Midbrain (tissue), 1 donor: ENCODE results near the gene IL12RB1.

Experiments
- DNase-seq: peaks from one replicate; lab custom pipeline; 2025; lab: John Stamatoyannopoulos, UW

IL12RB1 gene

DNA sequence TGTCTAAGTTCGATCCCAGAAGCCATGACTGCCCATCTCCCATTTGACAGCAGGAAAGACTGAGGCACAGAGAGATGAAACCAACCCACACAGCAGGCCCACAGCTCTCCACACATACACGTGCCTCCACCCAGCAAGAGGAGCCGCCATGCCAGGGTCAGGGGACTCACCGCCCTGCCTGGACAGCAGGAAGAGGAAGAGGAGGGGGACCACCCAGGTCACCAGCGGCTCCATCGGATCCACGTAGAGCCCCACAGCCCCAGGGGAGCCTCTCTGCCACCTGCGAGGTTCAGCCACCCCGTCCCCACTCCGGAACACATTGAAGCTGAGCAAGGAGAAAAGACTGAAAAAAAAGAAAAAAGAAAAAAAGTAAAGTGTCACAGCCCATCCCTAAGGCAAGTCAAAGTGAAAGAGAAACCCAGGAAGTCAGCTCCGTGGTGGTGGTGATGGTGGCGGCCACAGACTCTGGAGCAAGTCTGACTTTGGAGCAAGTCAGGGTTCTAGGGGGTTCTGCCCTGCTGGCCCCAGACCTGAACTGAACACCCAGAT lies at the start of gene IL12RB1:
Gene IL12RB1 (minus strand): TSS at position 345 of the 549 bp plus-strand sequence. CDS start 111 bp downstream, at position 234.
- DNase-seq, result peak; percentile 7

GRCh38 chr19:18135712-18136584 lies 49.2 kb upstream of the IL12RB1 start:
- DNase-seq, result no peak

GRCh38 chr19:18131841-18132596 lies 45.3 kb upstream of the IL12RB1 start:
- DNase-seq, result no peak

DNA sequence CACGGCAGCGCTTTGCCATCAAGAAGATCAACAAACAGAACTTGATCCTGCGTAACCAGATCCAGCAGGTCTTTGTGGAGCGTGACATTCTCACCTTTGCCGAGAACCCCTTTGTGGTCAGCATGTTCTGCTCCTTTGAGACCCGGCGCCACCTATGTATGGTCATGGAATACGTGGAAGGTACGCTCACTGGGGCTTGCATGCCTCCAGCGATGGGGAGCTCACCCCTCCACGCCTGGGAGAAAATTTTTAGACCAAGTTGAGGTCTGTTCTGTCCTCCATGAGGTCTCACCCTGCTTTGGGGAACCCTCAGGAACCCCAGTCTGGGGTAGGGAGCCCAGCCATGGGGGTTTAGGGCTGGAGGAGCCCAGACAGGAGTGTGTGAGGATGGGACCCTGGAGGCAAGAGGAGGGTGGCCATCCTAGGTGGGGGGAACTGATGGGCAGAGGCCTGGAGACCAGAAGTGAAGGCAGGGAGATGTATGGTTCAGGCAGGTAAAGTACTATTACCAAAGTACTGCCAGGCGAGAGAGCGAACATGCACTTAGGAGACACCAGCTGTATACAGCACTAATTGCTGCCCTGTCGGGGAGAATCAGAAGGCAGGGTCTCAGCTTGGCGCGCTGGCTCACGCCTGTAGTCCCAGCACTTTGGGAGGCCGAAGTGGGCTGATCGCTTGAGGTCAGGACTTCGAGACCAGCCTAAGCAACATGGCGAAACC lies 43.9 kb upstream of the IL12RB1 start:
- DNase-seq, result no peak

GRCh38 chr19:18128805-18129204 lies 42.1 kb upstream of the IL12RB1 start:
- no peak for DNase-seq

DNA sequence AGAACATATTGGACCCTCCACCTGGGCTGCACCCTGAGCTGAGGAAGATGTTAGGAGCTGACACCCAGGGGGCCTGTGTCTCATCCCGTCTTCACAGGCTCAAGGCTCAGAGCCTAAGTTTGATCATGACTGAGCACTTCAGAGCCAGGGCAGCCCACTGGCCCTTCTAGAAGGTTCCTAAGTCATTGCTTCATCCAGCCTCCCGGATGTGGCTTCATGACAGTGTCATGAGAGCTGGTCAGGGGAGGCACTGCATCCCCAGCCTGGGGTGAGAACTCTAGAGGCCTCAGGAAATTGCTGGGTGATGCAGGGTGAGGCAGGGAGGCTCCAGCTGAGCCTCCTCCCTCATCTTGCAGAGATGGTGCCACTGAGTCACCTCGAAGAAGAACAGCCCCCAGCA lies 41.3 kb upstream of the IL12RB1 start:
- DNase-seq, result no peak

- peak; percentile 24 for DNase-seq
Observed at GRCh38 chr19:18126097-18126496, 39.4 kb upstream of the IL12RB1 start.

- no peak for DNase-seq
Observed at GRCh38 chr19:18123819-18124218, 37.1 kb upstream of the IL12RB1 start.

DNA sequence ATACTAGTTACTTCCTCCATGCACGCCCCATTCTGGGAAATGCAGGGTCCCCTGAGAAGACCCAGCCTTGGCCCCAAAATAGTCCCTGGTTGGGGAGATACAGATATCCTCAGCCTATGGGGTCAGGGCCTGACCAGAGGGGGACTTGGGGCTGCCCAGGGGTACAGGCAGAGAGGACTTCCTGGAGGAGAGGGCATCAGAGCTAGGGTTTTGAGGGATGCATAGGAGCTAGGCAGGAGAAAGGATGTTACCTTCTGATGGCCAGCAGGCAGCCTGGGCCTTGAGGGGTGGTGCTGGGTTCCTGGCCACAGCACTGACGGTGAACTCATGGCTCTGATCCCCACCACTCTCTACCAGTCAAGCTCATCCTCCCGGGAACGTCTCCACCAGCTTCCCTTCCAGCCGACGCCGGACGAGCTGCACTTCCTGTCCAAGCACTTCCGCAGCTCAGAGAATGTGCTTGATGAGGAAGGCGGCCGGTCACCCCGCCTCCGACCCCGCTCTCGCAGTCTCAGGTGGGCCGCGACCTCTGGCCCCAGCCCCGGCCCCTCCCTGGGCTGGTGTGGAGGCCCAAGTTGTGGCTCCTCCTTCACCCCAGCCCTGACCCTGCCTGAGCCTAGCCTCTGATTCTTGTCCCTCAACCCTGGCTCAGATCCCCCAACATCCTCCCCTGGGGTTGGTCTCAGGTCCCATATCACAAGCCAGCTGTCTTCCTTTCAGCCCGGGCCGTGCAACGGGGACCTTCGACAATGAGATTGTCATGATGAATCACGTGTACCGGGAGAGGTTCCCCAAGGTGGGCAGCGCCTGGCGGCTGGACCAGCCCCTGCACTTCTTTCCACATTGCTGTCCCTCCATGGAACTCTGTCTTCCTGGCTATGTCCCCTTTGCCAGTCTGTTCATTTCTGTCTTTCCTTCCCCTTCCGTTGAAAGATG lies 36.4 kb upstream of the IL12RB1 start:
- no peak for DNase-seq

DNA sequence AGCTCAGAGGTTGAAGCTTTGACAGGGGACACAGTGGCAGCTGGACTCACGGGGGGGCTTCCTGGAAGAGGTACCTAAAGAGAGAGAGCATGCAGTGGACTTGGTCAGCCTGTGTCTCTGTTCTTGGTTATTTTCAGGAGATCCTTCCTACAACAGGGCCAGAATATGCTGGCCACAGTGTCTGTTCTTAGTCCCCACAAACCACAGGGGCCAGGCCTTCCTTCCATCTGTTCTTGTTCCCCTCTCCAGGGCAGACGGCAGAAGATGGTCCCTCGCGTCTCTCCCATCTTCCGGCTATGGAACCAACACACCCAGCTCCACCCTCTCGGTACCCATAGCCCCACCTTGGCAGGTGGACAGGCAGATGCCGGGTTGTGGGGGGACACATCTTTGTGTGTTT lies 35.7 kb upstream of the IL12RB1 start:
- DNase-seq, result no peak

GRCh38 chr19:18121166-18121565 lies 34.4 kb upstream of the IL12RB1 start:
- no peak for DNase-seq

DNA sequence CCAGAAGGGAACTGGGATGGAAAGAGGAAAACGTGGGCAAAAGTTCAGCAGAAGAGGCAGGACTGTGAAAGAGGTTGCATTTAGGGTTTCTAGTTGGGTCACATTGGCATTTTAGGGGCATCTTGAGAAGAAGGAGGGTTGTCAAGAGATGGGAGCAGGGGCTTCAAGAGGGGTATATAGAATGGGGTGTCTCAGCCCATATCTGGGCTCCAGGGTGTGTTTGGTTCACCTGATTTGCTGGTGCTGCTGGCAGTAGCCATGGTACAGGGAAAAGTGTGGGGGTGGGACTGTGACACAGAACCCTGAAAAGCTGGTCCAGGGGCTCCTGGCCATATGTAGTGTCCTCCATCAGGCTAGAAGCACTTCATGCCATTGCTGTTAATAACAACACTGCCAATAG lies 33.4 kb upstream of the IL12RB1 start:
- no peak for DNase-seq

- DNase-seq, result no peak
Observed at GRCh38 chr19:18119717-18120105, 33.0 kb upstream of the IL12RB1 start.

DNA sequence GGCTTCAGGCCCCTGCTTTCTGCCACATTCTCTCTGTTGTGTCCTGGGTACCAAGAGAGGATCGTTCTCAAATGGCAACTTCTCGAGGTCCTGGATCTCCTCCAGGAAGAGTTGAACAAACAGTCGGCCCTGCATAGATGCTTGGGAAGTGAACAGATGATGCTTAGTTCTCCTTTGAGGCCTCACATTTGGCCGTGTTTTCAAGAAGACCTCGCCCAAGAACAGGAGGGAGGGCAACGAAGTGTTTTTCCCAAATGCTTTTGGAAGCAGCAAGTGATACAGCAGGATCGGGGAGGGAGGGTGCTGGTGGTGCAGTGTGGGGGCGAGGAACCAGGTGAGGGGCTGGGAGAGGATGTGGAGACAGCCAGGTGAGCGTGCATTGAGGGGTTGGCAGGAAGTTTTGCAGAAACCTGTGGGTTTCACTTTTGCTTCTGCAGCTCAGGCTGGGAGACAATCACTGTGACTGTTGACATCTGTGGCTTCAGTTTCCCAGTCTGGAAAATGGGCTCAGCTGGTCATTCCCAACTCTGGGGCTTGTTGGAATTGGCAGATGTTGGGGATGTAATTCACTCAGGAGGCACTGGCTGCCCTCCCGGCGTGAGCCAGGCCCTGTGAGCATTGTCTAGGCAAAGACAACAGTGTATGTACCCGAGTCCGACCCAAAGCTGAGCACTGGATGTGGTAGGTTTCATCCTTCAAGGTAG lies 32.4 kb upstream of the IL12RB1 start:
- peak; percentile 17 for DNase-seq

GRCh38 chr19:18118420-18119012 lies 31.8 kb upstream of the IL12RB1 start:
- DNase-seq, result no peak

DNA sequence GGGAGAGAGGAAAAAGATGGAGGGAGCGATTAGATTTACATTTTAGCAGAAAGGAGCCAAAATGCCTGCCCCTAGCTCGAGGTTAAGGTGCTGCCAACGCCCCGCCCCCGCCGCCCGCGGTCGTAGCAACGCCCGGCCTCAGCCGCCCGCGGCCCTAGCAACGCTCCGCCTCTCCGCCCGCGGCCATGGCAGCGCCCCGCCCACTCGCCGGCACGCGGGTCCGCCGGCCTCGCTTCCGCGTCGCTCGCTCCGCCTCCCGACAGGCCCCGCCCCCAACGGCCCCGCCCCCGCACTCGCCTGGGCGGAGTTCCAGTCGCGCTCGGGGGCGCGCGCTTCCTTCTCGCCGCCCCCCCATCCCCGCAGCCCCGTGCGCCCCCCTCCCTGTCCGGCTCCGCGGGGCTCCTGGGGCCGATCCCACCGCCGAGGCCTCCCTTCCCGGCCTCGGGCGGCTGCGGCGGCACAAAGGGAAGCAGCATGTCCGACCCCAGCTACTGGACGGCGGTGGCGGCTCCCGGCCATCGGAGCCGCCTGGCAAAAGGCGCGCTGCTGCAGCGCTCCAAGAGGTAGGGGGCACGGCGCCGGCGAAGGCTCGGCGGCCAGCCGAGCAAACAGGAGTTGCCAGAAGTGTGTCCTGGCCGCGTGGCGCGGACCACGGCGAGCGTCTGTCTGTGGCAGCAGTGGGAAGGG lies 31.1 kb upstream of the IL12RB1 start:
- peak; percentile 93 for DNase-seq

- DNase-seq, result no peak
Observed at GRCh38 chr19:18117364-18117691, 30.6 kb upstream of the IL12RB1 start.

DNA sequence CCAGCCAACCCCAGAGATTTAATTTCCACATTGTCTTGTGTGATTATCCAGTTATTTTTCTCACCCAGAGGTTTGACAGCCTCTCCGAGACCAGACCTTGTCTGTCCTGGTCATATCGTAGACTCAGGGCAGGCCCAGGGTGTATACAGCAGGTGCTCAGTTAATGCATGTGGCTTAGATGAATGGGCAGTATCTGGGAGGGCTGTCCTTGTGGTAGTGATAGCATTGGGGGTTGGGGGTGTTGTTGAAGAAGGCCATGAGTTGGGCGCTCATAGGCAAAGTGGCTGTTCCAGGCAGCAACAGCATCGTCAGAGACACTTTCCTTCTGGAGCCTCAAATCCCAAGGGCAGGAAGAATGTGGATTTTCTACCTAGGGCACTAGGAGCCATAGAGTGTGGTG lies 27.7 kb upstream of the IL12RB1 start:
- no peak for DNase-seq

GRCh38 chr19:18113827-18114226 lies 27.1 kb upstream of the IL12RB1 start:
- no peak for DNase-seq
